ENCODE results near the gene RPLP1. TPM values are rescaled to one million over a fixed set of nuclear protein-coding genes. Genes with fewer than 3 reads are reported as not detected.

The RPLP1 gene
- polyA plus RNA-seq, 1 donor (not counting 4 experiments of a cell fraction or from before 2014, with no cell fraction given), result 755 TPM

DNA sequence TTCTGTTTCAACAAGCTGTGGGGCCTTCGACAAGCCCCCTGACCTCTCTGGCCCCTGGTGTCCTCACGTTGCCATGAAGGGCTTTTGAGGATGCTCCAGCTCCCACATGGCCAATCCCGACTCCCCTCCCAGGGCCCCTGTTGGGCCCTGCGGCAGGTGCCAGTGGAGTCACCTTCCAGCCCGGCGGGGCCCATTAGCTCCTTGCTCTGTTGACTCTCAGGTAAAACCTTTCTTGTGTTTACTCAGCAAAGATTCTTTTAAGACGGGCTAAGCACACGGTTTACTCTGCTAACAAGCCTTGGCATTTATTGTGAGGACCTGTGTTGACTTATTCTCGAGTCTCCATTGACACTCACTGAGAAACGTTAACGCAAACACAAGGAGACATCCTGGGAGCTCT lies 15.0 kb downstream of the RPLP1 start:
- Histone ChIP-seq H3K4me2 (ENCODE audit: control insufficient read depth, extremely low read depth, insufficient read depth, low read depth, low read length) (peak overlapping the region; percentile 29), H3K9ac (ENCODE audit: control insufficient read depth, extremely low read depth, insufficient read depth, low read length) (no peak overlapping the region), H3K4me3 (ENCODE audit: control insufficient read depth in 2 of 3, extremely low read depth in 1 of 3, insufficient read depth in 2 of 3, low read depth in 1 of 3, low read length in 3 of 3) (no peak overlapping the region), H4K20me1 (ENCODE audit: control insufficient read depth, extremely low read depth, insufficient read depth, low read length) (no peaks in the 10 kb centered on the region), H2AFZ (ENCODE audit: control insufficient read depth, low read length) (no peak overlapping the region), H3K4me1 (ENCODE audit: control insufficient read depth, extremely low read depth, insufficient read depth, low read length) (peaks cover 33% of the 10 kb centered on the region), H3K9me3 (ENCODE audit: control insufficient read depth, low read depth, low read length) (no peaks in the 10 kb centered on the region), H3K9me1 (ENCODE audit: control insufficient read depth, extremely low read depth, insufficient read depth, low read length) (no peaks in the 10 kb centered on the region), H3K27me3 (ENCODE audit: control insufficient read depth, extremely low read depth, insufficient read depth, low read length) (no peaks in the 10 kb centered on the region), H3K36me3 (ENCODE audit: control insufficient read depth in 2 of 2, extremely low read depth in 1 of 2, insufficient read depth in 2 of 2, low read length in 2 of 2) (no peaks in the 10 kb centered on the region), H3K79me2 (ENCODE audit: control insufficient read depth, insufficient read depth, low read length) (no peaks in the 10 kb centered on the region), H3K27ac (ENCODE audit: control insufficient read depth, insufficient read depth, low read length) (no peak overlapping the region)
- no peak for DNase-seq (ENCODE audit: low read depth, low spot score)
- FAIRE-seq, result no peak
- dilution Hi-C loops (cut with MboI; ENCODE audit: extremely low pct_ligation_motif_present, low sequenced_read_pairs), result no loop called here
- TF ChIP-seq EZH2 (IDR thresholded peaks at IDR 0.05; ENCODE audit: low read length), result no peak
- TF ChIP-seq, protein P1, sequence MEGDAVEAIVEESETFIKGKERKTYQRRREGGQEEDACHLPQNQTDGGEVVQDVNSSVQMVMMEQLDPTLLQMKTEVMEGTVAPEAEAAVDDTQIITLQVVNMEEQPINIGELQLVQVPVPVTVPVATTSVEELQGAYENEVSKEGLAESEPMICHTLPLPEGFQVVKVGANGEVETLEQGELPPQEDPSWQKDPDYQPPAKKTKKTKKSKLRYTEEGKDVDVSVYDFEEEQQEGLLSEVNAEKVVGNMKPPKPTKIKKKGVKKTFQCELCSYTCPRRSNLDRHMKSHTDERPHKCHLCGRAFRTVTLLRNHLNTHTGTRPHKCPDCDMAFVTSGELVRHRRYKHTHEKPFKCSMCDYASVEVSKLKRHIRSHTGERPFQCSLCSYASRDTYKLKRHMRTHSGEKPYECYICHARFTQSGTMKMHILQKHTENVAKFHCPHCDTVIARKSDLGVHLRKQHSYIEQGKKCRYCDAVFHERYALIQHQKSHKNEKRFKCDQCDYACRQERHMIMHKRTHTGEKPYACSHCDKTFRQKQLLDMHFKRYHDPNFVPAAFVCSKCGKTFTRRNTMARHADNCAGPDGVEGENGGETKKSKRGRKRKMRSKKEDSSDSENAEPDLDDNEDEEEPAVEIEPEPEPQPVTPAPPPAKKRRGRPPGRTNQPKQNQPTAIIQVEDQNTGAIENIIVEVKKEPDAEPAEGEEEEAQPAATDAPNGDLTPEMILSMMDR (optimal IDR thresholded peaks at IDR 0.05 in 1 of 3, IDR thresholded peaks at IDR 0.05 in 1 of 3, conservative IDR thresholded peaks at IDR 0.05 in 1 of 3; ENCODE audit: extremely low read depth in 1 of 3, insufficient read depth in 2 of 3, low read length in 3 of 3), result no peak

DNA sequence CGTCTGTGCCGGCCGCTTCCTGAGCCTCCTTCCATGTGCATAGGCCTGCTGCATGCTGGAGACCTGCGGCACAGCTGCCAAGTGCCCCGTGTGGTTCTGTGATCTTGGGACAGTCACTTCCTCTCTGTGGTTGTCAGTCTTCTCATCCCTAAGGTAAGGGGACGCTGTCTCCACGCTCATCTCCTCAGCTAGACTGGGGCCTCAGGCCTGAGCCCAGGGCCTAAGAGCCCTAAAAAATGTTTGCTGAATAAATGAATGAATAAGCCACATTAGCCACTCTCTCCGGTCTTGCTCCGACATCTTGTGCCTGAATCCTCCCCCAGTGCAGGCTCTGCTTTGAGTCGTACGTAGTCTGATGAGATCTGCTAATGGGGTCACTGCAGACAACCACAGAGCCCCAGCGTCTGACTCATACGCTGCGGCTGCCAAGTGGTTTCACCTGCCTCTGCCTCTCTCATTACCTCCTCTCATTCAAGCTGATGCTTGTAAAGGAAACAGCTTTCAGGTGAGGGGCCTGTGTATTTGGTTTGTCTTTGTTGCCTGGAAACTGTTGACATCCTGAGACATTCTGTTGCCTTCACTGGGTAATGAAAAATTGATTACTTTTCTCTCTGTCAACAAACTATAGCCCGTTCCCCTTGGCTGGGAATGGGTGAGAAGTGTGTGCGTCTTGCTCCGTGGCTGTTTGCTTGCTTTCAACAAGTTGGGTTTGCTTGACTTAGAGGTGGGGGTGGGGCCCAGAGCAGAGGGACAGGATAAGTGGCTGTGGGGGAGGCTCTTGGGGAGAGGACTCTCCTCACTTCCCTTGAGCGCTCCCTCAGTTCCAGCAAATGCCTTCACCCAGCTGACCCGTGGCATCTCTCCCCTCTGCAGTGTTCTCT lies 15.9 kb downstream of the RPLP1 start:
- no peaks in the 10 kb centered on the region for H3K9me1 ChIP-seq (ENCODE audit: control insufficient read depth, extremely low read depth, insufficient read depth, low read length)
- H3K9ac ChIP-seq (ENCODE audit: control insufficient read depth, extremely low read depth, insufficient read depth, low read length), result peak overlapping the region; percentile 58
- peaks cover 26% of the 10 kb centered on the region for H3K4me1 ChIP-seq (ENCODE audit: control insufficient read depth, extremely low read depth, insufficient read depth, low read length)
- H3K79me2 ChIP-seq (ENCODE audit: control insufficient read depth, insufficient read depth, low read length), result no peaks in the 10 kb centered on the region
- H4K20me1 ChIP-seq (ENCODE audit: control insufficient read depth, extremely low read depth, insufficient read depth, low read length), result no peaks in the 10 kb centered on the region
- TF ChIP-seq EZH2 (IDR thresholded peaks at IDR 0.05; ENCODE audit: low read length), result no peak
- TF ChIP-seq, protein P1 (optimal IDR thresholded peaks at IDR 0.05 in 1 of 3, IDR thresholded peaks at IDR 0.05 in 1 of 3, conservative IDR thresholded peaks at IDR 0.05 in 1 of 3; ENCODE audit: extremely low read depth in 1 of 3, insufficient read depth in 2 of 3, low read length in 3 of 3), result no peak
- FAIRE-seq, result peak; percentile 97
- no peaks in the 10 kb centered on the region for H3K27me3 ChIP-seq (ENCODE audit: control insufficient read depth, extremely low read depth, insufficient read depth, low read length)
- H2AFZ ChIP-seq (ENCODE audit: control insufficient read depth, low read length), result no peak overlapping the region
- DNase-seq (ENCODE audit: low read depth, low spot score), result no peak
- dilution Hi-C loops (cut with MboI; ENCODE audit: extremely low pct_ligation_motif_present, low sequenced_read_pairs), result no loop called here
- H3K4me3 ChIP-seq (ENCODE audit: control insufficient read depth in 2 of 3, extremely low read depth in 1 of 3, insufficient read depth in 2 of 3, low read depth in 1 of 3, low read length in 3 of 3), result no peak overlapping the region
- peak overlapping the region; percentile 29 for H3K4me2 ChIP-seq (ENCODE audit: control insufficient read depth, extremely low read depth, insufficient read depth, low read depth, low read length)
- H3K36me3 ChIP-seq (ENCODE audit: control insufficient read depth in 2 of 2, extremely low read depth in 1 of 2, insufficient read depth in 2 of 2, low read length in 2 of 2), result no peaks in the 10 kb centered on the region
- H3K27ac ChIP-seq (ENCODE audit: control insufficient read depth, insufficient read depth, low read length), result peak overlapping the region; percentile 69
- no peaks in the 10 kb centered on the region for H3K9me3 ChIP-seq (ENCODE audit: control insufficient read depth, low read depth, low read length)
